HL-60 (cell line): Measurements from ENCODE around the gene NXPH2.

Experiments used
- DNase-seq, 2 experiments: peaks; one replicate each; pipeline ENCODE4 v3.0.0-alpha.2; 2010 to 2020; ENCODE audit warnings: low read depth in 1 of 2, low spot score in 1 of 2
- H3K27ac ChIP-seq: fragments of 250-450 bp; sonication (Bioruptor Pico); replicated peaks from 2 replicates; pipeline ENCODE4 v1.5.1; 2020; ENCODE audit warnings: mild to moderate bottlenecking, moderate library complexity
- H3K27me3 ChIP-seq: fragments of 250-450 bp; sonication (Bioruptor Pico); 2 replicates; pipeline ENCODE4 v1.5.1; 2021; ENCODE audit warnings: mild to moderate bottlenecking, moderate library complexity; ENCODE audit not compliant: insufficient read depth, poor library complexity, severe bottlenecking
- H3K4me3 ChIP-seq: replicated peaks from 2 replicates; pipeline ENCODE4 v1.5.1; 2011; ENCODE audit warnings: mild to moderate bottlenecking, control low read depth, low read length; ENCODE audit not compliant: insufficient read depth
- GABPA ChIP-seq: IDR thresholded peaks from 2 replicates; pipeline ENCODE4 v1.6.1; 2012; ENCODE audit warnings: low read depth
- POLR2AphosphoS5 ChIP-seq: IDR thresholded peaks from 2 replicates; pipeline ENCODE4 v1.6.1; 2012; ENCODE audit warnings: low read depth
- SPI1 ChIP-seq: IDR thresholded peaks from 2 replicates; pipeline ENCODE4 v1.6.1; 2012; ENCODE audit warnings: low read depth, mild to moderate bottlenecking, borderline replicate concordance
- TF ChIP-seq, protein P1 (sequence below): IDR thresholded peaks from one replicate; pipeline ENCODE4 v1.5.1; 2011; ENCODE audit warnings: low read length, control low read depth, inconsistent platforms; ENCODE audit not compliant: insufficient read depth
- TF ChIP-seq, protein P2 (sequence below): IDR thresholded peaks from 2 replicates; pipeline ENCODE4 v1.6.1; 2012; ENCODE audit warnings: low read depth; ENCODE audit not compliant: insufficient replicate concordance

Gene NXPH2

DNA sequence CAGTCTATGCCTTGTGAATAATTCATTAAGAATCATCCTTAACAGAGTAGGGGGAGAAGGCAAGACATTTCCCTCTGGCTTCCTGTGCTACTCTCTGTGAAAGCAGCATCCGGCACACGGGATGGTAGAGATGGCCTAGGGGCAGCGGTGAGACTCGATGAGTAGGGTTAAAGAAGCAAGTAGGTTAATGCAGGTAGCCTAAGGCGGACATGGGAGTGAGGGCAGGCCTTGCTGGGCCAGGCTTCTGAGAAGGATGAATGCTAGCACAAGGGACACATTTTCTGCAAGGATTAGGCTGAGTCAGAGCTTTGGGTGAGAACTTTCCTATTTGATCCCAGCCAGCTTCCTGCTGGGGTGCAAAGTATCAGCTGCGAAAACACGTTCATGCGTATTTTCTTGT is 80.8 kb downstream of the NXPH2 start:
- H3K27ac ChIP-seq = no peak overlapping the region
- H3K4me3 ChIP-seq = no peak overlapping the region
- DNase-seq = no peak
- TF ChIP-seq SPI1 (no peak), POLR2AphosphoS5 (no peak), GABPA (no peak)
- TF ChIP-seq, protein P1, sequence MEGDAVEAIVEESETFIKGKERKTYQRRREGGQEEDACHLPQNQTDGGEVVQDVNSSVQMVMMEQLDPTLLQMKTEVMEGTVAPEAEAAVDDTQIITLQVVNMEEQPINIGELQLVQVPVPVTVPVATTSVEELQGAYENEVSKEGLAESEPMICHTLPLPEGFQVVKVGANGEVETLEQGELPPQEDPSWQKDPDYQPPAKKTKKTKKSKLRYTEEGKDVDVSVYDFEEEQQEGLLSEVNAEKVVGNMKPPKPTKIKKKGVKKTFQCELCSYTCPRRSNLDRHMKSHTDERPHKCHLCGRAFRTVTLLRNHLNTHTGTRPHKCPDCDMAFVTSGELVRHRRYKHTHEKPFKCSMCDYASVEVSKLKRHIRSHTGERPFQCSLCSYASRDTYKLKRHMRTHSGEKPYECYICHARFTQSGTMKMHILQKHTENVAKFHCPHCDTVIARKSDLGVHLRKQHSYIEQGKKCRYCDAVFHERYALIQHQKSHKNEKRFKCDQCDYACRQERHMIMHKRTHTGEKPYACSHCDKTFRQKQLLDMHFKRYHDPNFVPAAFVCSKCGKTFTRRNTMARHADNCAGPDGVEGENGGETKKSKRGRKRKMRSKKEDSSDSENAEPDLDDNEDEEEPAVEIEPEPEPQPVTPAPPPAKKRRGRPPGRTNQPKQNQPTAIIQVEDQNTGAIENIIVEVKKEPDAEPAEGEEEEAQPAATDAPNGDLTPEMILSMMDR = no peak
- TF ChIP-seq, protein P2, sequence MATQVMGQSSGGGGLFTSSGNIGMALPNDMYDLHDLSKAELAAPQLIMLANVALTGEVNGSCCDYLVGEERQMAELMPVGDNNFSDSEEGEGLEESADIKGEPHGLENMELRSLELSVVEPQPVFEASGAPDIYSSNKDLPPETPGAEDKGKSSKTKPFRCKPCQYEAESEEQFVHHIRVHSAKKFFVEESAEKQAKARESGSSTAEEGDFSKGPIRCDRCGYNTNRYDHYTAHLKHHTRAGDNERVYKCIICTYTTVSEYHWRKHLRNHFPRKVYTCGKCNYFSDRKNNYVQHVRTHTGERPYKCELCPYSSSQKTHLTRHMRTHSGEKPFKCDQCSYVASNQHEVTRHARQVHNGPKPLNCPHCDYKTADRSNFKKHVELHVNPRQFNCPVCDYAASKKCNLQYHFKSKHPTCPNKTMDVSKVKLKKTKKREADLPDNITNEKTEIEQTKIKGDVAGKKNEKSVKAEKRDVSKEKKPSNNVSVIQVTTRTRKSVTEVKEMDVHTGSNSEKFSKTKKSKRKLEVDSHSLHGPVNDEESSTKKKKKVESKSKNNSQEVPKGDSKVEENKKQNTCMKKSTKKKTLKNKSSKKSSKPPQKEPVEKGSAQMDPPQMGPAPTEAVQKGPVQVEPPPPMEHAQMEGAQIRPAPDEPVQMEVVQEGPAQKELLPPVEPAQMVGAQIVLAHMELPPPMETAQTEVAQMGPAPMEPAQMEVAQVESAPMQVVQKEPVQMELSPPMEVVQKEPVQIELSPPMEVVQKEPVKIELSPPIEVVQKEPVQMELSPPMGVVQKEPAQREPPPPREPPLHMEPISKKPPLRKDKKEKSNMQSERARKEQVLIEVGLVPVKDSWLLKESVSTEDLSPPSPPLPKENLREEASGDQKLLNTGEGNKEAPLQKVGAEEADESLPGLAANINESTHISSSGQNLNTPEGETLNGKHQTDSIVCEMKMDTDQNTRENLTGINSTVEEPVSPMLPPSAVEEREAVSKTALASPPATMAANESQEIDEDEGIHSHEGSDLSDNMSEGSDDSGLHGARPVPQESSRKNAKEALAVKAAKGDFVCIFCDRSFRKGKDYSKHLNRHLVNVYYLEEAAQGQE = no peak
- H3K27me3 ChIP-seq = no peaks in the 10 kb centered on the region

DNA sequence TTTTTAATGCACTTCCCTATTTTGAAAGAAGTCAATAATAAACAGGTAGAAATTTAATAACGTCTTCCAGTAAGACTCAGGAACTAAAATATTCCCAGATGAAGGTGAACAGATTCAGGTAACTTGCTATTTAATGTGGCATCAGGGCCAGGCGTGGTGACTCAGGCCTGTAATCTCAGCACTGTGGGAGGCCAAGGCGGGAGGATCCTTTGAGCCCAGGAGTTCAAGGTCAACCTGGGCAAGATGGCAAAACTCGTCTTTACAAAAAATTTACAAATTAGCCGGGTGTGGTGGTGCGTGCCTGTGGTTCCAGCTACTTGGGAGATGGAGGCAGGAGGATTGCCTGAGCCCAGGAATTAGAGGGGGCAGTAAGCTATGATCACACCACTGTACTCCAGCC is 81.8 kb downstream of the NXPH2 start:
- DNase-seq = no peak
- Histone ChIP-seq H3K4me3 (no peak overlapping the region), H3K27me3 (no peaks in the 10 kb centered on the region), H3K27ac (no peak overlapping the region)
- TF ChIP-seq, protein P2 = no peak
- TF ChIP-seq, protein P1 = no peak
- TF ChIP-seq POLR2AphosphoS5 (no peak), SPI1 (no peak), GABPA (no peak)

DNA sequence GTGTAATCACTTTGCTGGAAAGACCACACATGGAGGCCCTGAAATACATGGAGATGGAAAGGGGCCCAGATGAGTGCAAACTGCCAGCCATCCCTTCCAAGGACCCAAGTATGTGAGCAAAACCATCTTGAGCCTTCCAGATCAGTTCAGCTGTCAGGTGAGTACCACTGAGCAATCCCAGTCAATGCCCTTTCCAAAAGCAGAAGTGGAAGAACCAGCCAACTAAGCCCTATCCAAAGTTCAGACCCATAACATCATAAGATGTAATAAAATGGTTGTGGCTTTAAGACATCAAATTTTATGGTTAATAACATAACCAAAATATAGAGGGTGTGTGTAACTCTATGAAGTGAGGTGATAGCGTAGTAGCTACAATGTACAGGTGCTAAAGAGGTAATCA is 88.5 kb downstream of the NXPH2 start:
- Histone ChIP-seq H3K4me3 (no peak overlapping the region), H3K27ac (no peak overlapping the region), H3K27me3 (no peaks in the 10 kb centered on the region)
- DNase-seq = no peak
- TF ChIP-seq, protein P1 = no peak
- peak; percentile 57; the same call in 1 of the 2 replicates for TF ChIP-seq SPI1

DNA sequence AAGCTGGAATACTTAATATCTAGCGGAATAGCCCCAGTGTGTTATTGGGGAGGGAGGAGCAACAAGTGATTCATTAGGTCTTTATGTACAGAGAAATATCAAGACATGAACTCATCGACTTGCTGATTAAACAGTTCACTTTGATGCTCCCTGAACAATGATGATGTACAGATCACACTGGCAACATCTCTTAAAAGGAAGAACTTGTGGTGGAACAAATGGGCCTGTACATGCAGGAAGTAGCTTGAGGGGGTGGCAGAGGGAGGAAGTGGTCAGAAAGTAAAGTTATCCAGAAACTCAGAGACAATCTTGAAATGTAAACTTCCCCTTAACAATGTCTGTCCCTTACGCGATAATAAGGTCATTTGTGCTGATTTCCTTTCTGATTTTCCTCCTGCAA is 90.5 kb downstream of the NXPH2 start:
- DNase-seq = peak in 1 of 2 experiments; percentile 56
- no peak overlapping the region for H3K4me3 ChIP-seq
- TF ChIP-seq GABPA = 0 out of 2 replicates have a peak, but pooled peaks have one; percentile 15
- TF ChIP-seq SPI1 = peak; percentile 84; the same call in 1 of the 2 replicates
- TF ChIP-seq, protein P1 = no peak
- no peak overlapping the region for H3K27ac ChIP-seq
- H3K27me3 ChIP-seq = peaks cover 4% of the 10 kb centered on the region
